C4-2B (cell line): ENCODE data around the gene MLLT6.
A peak's percentile ranks its signal among the peaks of the same experiment; 100 is the strongest.

ENCODE experiments used
- H3K27ac ChIP-seq: fragments of 450-650 bp; 2 replicates; pipeline ENCODE4 v1.5.1; 2017
- ZFX ChIP-seq: fragments of 450-650 bp; IDR thresholded peaks from 2 replicates; pipeline ENCODE4 v1.6.1; 2017
- TF ChIP-seq, protein P1 (sequence below): fragments of 450-650 bp; conservative IDR thresholded peaks from 2 replicates; pipeline ENCODE4 v1.5.1; 2017; ENCODE audit warnings: mild to moderate bottlenecking

MLLT6 gene

DNA sequence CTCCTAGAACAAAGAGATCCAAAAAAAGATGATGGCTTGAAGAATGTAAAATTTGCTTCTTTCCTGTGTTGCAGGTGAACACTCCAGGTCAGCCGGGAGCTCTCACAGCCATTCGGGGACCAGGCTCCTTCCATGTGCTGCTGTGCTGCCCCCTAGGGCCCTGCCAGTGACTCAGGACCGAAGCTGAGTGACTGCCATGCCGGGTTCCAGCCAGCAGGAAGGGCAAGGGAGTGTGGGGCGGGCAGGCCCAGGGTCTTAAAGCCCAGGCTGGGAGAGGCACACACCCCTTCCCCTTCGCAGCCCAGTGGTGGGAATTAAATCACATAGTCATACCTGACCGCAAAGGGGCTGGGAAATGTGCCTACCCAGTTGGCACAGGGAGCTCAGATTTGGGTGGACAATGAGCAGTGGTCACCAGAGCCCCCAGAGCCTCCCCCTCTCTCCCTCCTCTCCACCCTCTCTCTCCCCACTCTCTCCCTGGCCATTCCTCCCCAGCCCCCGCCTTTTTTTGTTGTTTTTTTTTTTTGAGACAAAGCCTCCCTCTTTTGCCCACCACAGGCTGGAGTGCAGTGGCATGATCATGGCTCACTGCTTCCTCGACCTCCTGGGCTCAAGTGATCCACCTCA is 41.8 kb upstream of the MLLT6 start:
- no peak overlapping the region for H3K27ac ChIP-seq
- TF ChIP-seq ZFX, result no peak
- TF ChIP-seq, protein P1, sequence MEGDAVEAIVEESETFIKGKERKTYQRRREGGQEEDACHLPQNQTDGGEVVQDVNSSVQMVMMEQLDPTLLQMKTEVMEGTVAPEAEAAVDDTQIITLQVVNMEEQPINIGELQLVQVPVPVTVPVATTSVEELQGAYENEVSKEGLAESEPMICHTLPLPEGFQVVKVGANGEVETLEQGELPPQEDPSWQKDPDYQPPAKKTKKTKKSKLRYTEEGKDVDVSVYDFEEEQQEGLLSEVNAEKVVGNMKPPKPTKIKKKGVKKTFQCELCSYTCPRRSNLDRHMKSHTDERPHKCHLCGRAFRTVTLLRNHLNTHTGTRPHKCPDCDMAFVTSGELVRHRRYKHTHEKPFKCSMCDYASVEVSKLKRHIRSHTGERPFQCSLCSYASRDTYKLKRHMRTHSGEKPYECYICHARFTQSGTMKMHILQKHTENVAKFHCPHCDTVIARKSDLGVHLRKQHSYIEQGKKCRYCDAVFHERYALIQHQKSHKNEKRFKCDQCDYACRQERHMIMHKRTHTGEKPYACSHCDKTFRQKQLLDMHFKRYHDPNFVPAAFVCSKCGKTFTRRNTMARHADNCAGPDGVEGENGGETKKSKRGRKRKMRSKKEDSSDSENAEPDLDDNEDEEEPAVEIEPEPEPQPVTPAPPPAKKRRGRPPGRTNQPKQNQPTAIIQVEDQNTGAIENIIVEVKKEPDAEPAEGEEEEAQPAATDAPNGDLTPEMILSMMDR, result peak; percentile 94

GRCh38 chr17:38663964-38664644 is 41.0 kb upstream of the MLLT6 start:
- TF ChIP-seq ZFX, result no peak
- TF ChIP-seq, protein P1, result no peak
- H3K27ac ChIP-seq, result no peak overlapping the region

GRCh38 chr17:38667099-38667786 is 37.8 kb upstream of the MLLT6 start:
- no peak overlapping the region for H3K27ac ChIP-seq
- TF ChIP-seq, protein P1, result peak; percentile 100
- TF ChIP-seq ZFX, result no peak

DNA sequence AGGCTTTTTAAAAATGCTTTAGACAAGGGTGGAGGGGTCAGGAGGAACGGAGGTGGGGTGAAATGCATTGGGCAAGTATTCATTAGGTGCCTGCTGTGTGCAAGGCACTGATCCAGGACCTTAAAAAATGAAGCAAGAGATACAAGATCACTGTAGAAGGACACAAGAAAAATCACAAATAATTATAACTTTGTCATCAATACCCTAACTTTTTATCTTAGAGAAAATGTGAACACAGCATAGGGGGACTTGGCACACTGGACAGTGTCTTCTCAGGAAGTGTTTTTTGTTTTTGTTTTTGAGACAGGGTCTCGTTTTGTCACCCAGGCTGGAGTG is 37.3 kb upstream of the MLLT6 start:
- no peak overlapping the region for H3K27ac ChIP-seq
- TF ChIP-seq, protein P1, result no peak; the same call in none of the 2 replicates
- no peak for TF ChIP-seq ZFX

GRCh38 chr17:38669520-38669919 is 35.6 kb upstream of the MLLT6 start:
- H3K27ac ChIP-seq, result no peak overlapping the region
- no peak for TF ChIP-seq ZFX
- TF ChIP-seq, protein P1, result no peak

GRCh38 chr17:38671939-38672720 is 32.9 kb upstream of the MLLT6 start:
- no peak overlapping the region for H3K27ac ChIP-seq
- no peak for TF ChIP-seq ZFX
- TF ChIP-seq, protein P1, result no peak
